HL-60 (cell line): ENCODE data around the gene R3HCC1L.

Experiments
- CTCF ChIP-seq: IDR thresholded peaks from one replicate; pipeline ENCODE4 v1.5.1; 2011; ENCODE audit warnings: low read length, control low read depth, inconsistent platforms; ENCODE audit not compliant: insufficient read depth
- SPI1 ChIP-seq: IDR thresholded peaks from 2 replicates; pipeline ENCODE4 v1.6.1; 2012; ENCODE audit warnings: low read depth, mild to moderate bottlenecking, borderline replicate concordance

GRCh38 chr10:98224996-98225395 lies 90.5 kb downstream of the R3HCC1L start:
- no peak for TF ChIP-seq CTCF
- no peak for TF ChIP-seq SPI1
